B cell (primary cell): ENCODE results near the gene HRC. TPM values are rescaled to one million over a fixed set of nuclear protein-coding genes. Genes with fewer than 3 reads are reported as not detected.

Source experiments
- ATAC-seq: fragments of 200-7000 bp; cut with Tn5 transposase; one replicate; pipeline ENCODE4 v1.10.0; 2021; ENCODE audit warnings: low read depth, mild to moderate bottlenecking, moderate number of reproducible peaks, moderate library complexity
- CTCF ChIA-PET: fragments of 350-600 bp; sonication (Branson Sonifier 250); formaldehyde crosslinking; loops from one replicate; lab custom pipeline; 2021; ENCODE audit warnings: antibody characterized with exemption, inconsistent platforms; lab: Charles Lee
- POLR2A ChIA-PET: fragments of 350-600 bp; sonication (Branson Sonifier 250); formaldehyde crosslinking; loops from one replicate; lab custom pipeline; 2021; ENCODE audit warnings: antibody characterized with exemption; lab: Charles Lee
- DNase-seq: peaks from one replicate; pipeline ENCODE4 v3.0.0; 2013
- H2AFZ ChIP-seq: 2 replicates; pipeline ENCODE4 v1.6.1; 2012; ENCODE audit warnings: mild to moderate bottlenecking, low read depth, low read length; ENCODE audit not compliant: insufficient read depth, poor library complexity, severe bottlenecking
- H3K27ac ChIP-seq, 2 donors: 1 replicate in 1 of 2; 2 replicates in 1 of 2; pipeline ENCODE4 v1.5.1; 2012 to 2013; ENCODE audit warnings: low read length in 2 of 2, mild to moderate bottlenecking in 2 of 2, moderate library complexity in 1 of 2
- H3K27me3 ChIP-seq, 4 experiments: fragments of 200-600 bp in 1 of 4; sonication (generic) in 1 of 4; replicated peaks in 1 of 4; 1 replicate in 2 of 4; 2 replicates in 2 of 4; pipeline versions ENCODE4 v1.6.1 to v1.7.0; 2013 to 2016; ENCODE audit warnings: low read length in 3 of 4, mild to moderate bottlenecking in 2 of 4, mixed read lengths in 1 of 4, moderate library complexity in 1 of 4; ENCODE audit not compliant: insufficient read depth in 4 of 4, control insufficient read depth in 3 of 4; ENCODE audit errors: control extremely low read depth in 1 of 4
- H3K36me3 ChIP-seq, 2 experiments: replicated peaks in 1 of 2; 1 replicate in 1 of 2; 2 replicates in 1 of 2; pipeline versions ENCODE4 v1.6.1 to v1.7.1; 2013; ENCODE audit warnings: low read length in 1 of 2; ENCODE audit not compliant: insufficient read depth in 2 of 2, control insufficient read depth in 1 of 2; ENCODE audit errors: control extremely low read depth in 1 of 2, extremely low read depth in 1 of 2
- H3K4me1 ChIP-seq, 2 donors: fragments of 200-600 bp in 1 of 2; sonication (generic) in 1 of 2; 1 replicate in 1 of 2; 2 replicates in 1 of 2; pipeline versions ENCODE4 v1.5.1 to v1.6.1; 2013 to 2017; ENCODE audit warnings: low read length in 2 of 2; ENCODE audit not compliant: control insufficient read depth in 2 of 2, insufficient read depth in 2 of 2
- H3K4me2 ChIP-seq: replicated peaks from 2 replicates; pipeline ENCODE3; 2012; ENCODE audit warnings: mild to moderate bottlenecking, low read depth, low read length; ENCODE audit not compliant: poor library complexity, severe bottlenecking
- H3K4me3 ChIP-seq, 5 experiments: fragments of 200-600 bp in 1 of 5; sonication (generic) in 1 of 5; 1 replicate in 3 of 5; 2 replicates in 2 of 5; pipeline versions ENCODE4 v1.5.1 to v1.7.0; 2011 to 2016; ENCODE audit warnings: low read length in 4 of 5, mild to moderate bottlenecking in 4 of 5, low read depth in 2 of 5, control low read depth in 1 of 5, moderate library complexity in 1 of 5; ENCODE audit not compliant: insufficient read depth in 1 of 5; ENCODE audit errors: control extremely low read depth in 1 of 5, extremely low read depth in 1 of 5
- H3K79me2 ChIP-seq: fragments of 200-600 bp; sonication (generic); one replicate; pipeline ENCODE4 v1.6.0; 2016; ENCODE audit warnings: low read length; ENCODE audit not compliant: control insufficient read depth, insufficient read depth
- H3K9ac ChIP-seq: fragments of 200-600 bp; sonication (generic); 2 replicates; pipeline ENCODE4 v1.6.1; 2017; ENCODE audit warnings: mild to moderate bottlenecking, low read length, moderate library complexity
- H3K9me3 ChIP-seq, 3 donors: one replicate each; pipeline versions ENCODE4 v1.6.1 to v1.7.1; 2013; ENCODE audit warnings: low read length in 2 of 3; ENCODE audit not compliant: control insufficient read depth in 2 of 3, insufficient read depth in 1 of 3; ENCODE audit errors: control extremely low read depth in 1 of 3
- H4K20me1 ChIP-seq: 2 replicates; pipeline ENCODE4 v1.6.0; 2012; ENCODE audit warnings: mild to moderate bottlenecking, low read length; ENCODE audit not compliant: insufficient read depth, control insufficient read depth, poor library complexity, severe bottlenecking
- H3K27ac Mint-ChIP-seq: one replicate; pipeline ENCODE4 v1.8.0; 2021; ENCODE audit warnings: mixed read lengths
- H3K27me3 Mint-ChIP-seq: one replicate; pipeline ENCODE4 v1.8.0; 2021; ENCODE audit warnings: mixed read lengths
- H3K4me1 Mint-ChIP-seq: one replicate; pipeline ENCODE4 v1.8.0; 2021; ENCODE audit warnings: mixed read lengths
- H3K4me3 Mint-ChIP-seq: one replicate; pipeline ENCODE4 v1.8.0; 2021; ENCODE audit warnings: mixed read lengths
- H3K9me3 Mint-ChIP-seq: one replicate; pipeline ENCODE4 v1.8.0; 2022; ENCODE audit warnings: mixed read lengths; ENCODE audit not compliant: insufficient read depth
- CTCF ChIP-seq: fragments of 200-600 bp; IDR thresholded peaks from one replicate; pipeline ENCODE4 v1.8.0; 2022; ENCODE audit warnings: antibody characterized with exemption, mild to moderate bottlenecking
- EZH2 ChIP-seq: IDR thresholded peaks from 2 replicates; pipeline ENCODE4 v1.6.1; 2012; ENCODE audit warnings: borderline replicate concordance, low read depth, mild to moderate bottlenecking, moderate library complexity, low read length; ENCODE audit not compliant: insufficient read depth, poor library complexity, severe bottlenecking
- WGBS: methylation state at CpG from one replicate; pipeline ENCODE4 v1.1.5; 2013; ENCODE audit warnings: missing lambda C conversion rate; ENCODE audit not compliant: insufficient coverage; 5-methylcytosine and 5-hydroxymethylcytosine counted together
- intact Hi-C: fragments of 100-400 bp; cut with micrococcal nuclease; formaldehyde crosslinking; loops from one replicate; pipeline ENCODE4 v1.10.0; 2022
- polyA minus RNA-seq: library from RNA; depleted of rRNA, polyadenylated mRNA; stranded (reverse); fragments of >200 nt; gene quantifications from 2 replicates; pipeline ENCODE4 v1.2.3, GENCODE V29; 2012
- polyA plus RNA-seq: library from polyadenylated mRNA; depleted of rRNA; stranded (reverse); fragments of >200 nt; gene quantifications from 2 replicates; pipeline ENCODE4 v1.2.3, GENCODE V29; 2012
- total RNA-seq, 2 donors: library from RNA; stranded (reverse); fragments of 120-200 nt in 1 of 2; gene quantifications; 1 replicate in 1 of 2; 2 replicates in 1 of 2; pipeline versions ENCODE4 v1.2.3 to v1.2.4, GENCODE V29; 2013 to 2022

HRC gene
- not detected in 2 replicates for total RNA-seq
- 3.9 TPM for total RNA-seq (2013)
- not detected in 2 replicates for polyA plus RNA-seq
- polyA minus RNA-seq, result 1.2 TPM in 1 of 2 replicates, not detected in the other

GRCh38 chr19:49155005-49155819 is at the start of gene HRC:
Gene HRC (minus strand): TSS chr19:49155396. CDS start chr19:49155237, 159 bp downstream.
- intact Hi-C loops, result no loop called here
- H3K4me3 Mint-ChIP-seq, result peak within 1 kb of the TSS; percentile 7
- Histone ChIP-seq H3K27ac (no peak within 1 kb of the TSS), H4K20me1 (no peaks in the 10 kb centered on the region), H3K36me3 (no peaks in the 10 kb centered on the region), H3K9me3 (peaks cover 0 to 38% (median 7%) of the 10 kb centered on the region in 3 donors), H3K27me3 (peaks cover 0 to 65% (median 20%) of the 10 kb centered on the region in 4 experiments), H3K4me2 (no peak within 1 kb of the TSS), H2AFZ (no peak within 1 kb of the TSS), H3K4me3 (no peak within 1 kb of the TSS), H3K79me2 (no peaks in the 10 kb centered on the region), H3K9ac (no peak within 1 kb of the TSS), H3K4me1 (peaks cover 28 to 34% of the 10 kb centered on the region in 2 donors)
- 69% methylated on average over 18 of the region's 19 CpGs for WGBS
- peaks cover 2% of the 10 kb centered on the region for H3K9me3 Mint-ChIP-seq
- H3K27me3 Mint-ChIP-seq, result peaks cover 52% of the 10 kb centered on the region
- DNase-seq (no peak), ATAC-seq (no peak)
- ChIA-PET POLR2A (no interaction called here), CTCF (interaction anchor here (0.6 to 1.7 kb wide), 3 partner anchors 44 to 61 kb away, joined by 3 to 6 read pairs (median 3); no protein-coding TSS in a partner anchor)
- no peak for TF ChIP-seq CTCF
- TF ChIP-seq EZH2, result no peak
- no peak within 1 kb of the TSS for H3K27ac Mint-ChIP-seq
- H3K4me1 Mint-ChIP-seq, result peaks cover 26% of the 10 kb centered on the region

GRCh38 chr19:49201042-49201441 is 45.8 kb upstream of the HRC start:
- Mint-ChIP-seq H3K4me3 (no peak overlapping the region), H3K27me3 (no peaks in the 10 kb centered on the region), H3K27ac (no peak overlapping the region), H3K9me3 (no peaks in the 10 kb centered on the region), H3K4me1 (peaks cover 5% of the 10 kb centered on the region)
- no peak for DNase-seq
- WGBS, result 91% methylated on average over 6 of the region's 7 CpGs
- intact Hi-C loops, result loop anchor here (10.0 kb wide), 1 partner anchor 56 kb away; no protein-coding TSS in a partner anchor
- no peak for ATAC-seq
- no peaks in the 10 kb centered on the region for H3K9me3 ChIP-seq
- no peak overlapping the region for H2AFZ ChIP-seq
- POLR2A ChIA-PET, result interaction anchor here (0.6 kb wide), 1 partner anchor 74 kb away, joined by 7 read pairs; no protein-coding TSS in a partner anchor
- H3K79me2 ChIP-seq, result no peaks in the 10 kb centered on the region
- H3K4me2 ChIP-seq, result no peak overlapping the region
- no peak overlapping the region for H3K9ac ChIP-seq
- H4K20me1 ChIP-seq, result no peaks in the 10 kb centered on the region
- CTCF ChIA-PET, result interaction anchor here (0.6 to 0.8 kb wide), 3 partner anchors 70 to 140 kb away, joined by 3 to 5 read pairs (median 3); no protein-coding TSS in a partner anchor
- H3K36me3 ChIP-seq, result no peaks in the 10 kb centered on the region
- H3K27ac ChIP-seq, result no peak overlapping the region
- no peaks in the 10 kb centered on the region for H3K4me1 ChIP-seq
- no peaks in the 10 kb centered on the region for H3K27me3 ChIP-seq
- H3K4me3 ChIP-seq, result no peak overlapping the region
- TF ChIP-seq CTCF (no peak), EZH2 (no peak)
